ENCODE measurements around the gene MAD2L1BP. TPM values are rescaled to one million over a fixed set of nuclear protein-coding genes. Genes with fewer than 3 reads are reported as not detected.
"Not testable (repeated sequence)": the region's sequence is repeated elsewhere in the genome, so short reads cannot be mapped to it uniquely, and the experiment has no call there.

MAD2L1BP gene
- total and polyA plus RNA-seq, 2 of the 4 experiments (the other 2 are of a cell fraction) = 28.1 to 50.2 TPM

DNA sequence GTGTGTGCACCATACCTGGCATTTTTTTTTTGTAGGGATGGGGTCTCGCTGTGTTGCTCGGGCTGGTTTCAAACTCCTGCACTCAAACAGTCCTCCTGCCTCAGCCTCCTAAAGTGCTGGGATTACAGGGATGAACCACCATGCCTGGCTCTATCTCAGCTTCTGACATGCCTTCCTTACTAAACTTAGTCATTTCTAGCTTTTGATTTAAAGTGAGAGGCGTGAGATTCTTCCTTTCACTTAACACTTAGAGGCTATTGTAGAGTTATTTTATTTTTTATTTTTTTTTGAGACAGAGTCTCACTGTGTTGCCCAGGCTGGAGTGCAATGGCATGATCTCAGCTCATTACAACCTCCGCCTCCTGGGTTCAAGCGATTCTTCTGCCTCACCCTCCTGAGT is 27.3 kb downstream of the MAD2L1BP start:
- H4K91ac ChIP-seq (ENCODE audit: insufficient read depth, low read depth, low read length); H3K4me1 ChIP-seq (ENCODE audit: control insufficient read depth, insufficient read depth, low read length); H4K20me1 ChIP-seq (ENCODE audit: insufficient read depth, low read length); H2BK120ac ChIP-seq (ENCODE audit: low read depth, low read length); H4K5ac ChIP-seq (ENCODE audit: low read depth, low read length); H3K23ac ChIP-seq (ENCODE audit: low read depth, low read length); H3K14ac ChIP-seq (replicated peaks; ENCODE audit: low read depth, low read length); CTCF ChIA-PET; BruUV-seq (replicated peaks); ATAC-seq (ENCODE audit: low read depth); dilution Hi-C loops (cut with HindIII; ENCODE audit: low sequenced_read_pairs, unreplicated experiment); H3K79me1 ChIP-seq (ENCODE audit: low read depth in 1 of 2, low read length in 2 of 2); H3K27ac ChIP-seq (ENCODE audit: insufficient read depth, low read length); H3K27me3 ChIP-seq (ENCODE audit: control insufficient read depth, insufficient read depth, low read length); H3K9me1 ChIP-seq (ENCODE audit: insufficient read depth, low read length); H2AFZ ChIP-seq (replicated peaks; ENCODE audit: low read length, poor library complexity); H4K8ac ChIP-seq (ENCODE audit: low read depth in 2 of 2, low read length in 2 of 2); H3K9me3 ChIP-seq (ENCODE audit: control insufficient read depth, insufficient read depth, low read length); H3K36me3 ChIP-seq (ENCODE audit: control insufficient read depth, insufficient read depth, low read length); H2BK5ac ChIP-seq (ENCODE audit: low read depth, low read length, poor library complexity, severe bottlenecking); H3K4me3 ChIP-seq (ENCODE audit: insufficient read depth, low read depth, low read length); H3K56ac ChIP-seq (ENCODE audit: extremely low read depth, insufficient read depth, low read length); H2AK5ac ChIP-seq (ENCODE audit: low read depth, low read length); H2BK15ac ChIP-seq (ENCODE audit: low read depth, low read length); H3K18ac ChIP-seq (ENCODE audit: low read depth, low read length); H3K4ac ChIP-seq (ENCODE audit: low read depth, low read length); H3K9ac ChIP-seq (ENCODE audit: low read depth, low read length); H2AK9ac ChIP-seq (replicated peaks; ENCODE audit: low read depth, low read length, poor library complexity); POLR2A ChIA-PET (ENCODE audit: unreplicated experiment); in situ Hi-C loops (cut with MboI; ENCODE audit: low sequenced_read_pairs); H3K4me2 ChIP-seq (ENCODE audit: low read depth, low read length); DNase-seq; H2BK20ac ChIP-seq (ENCODE audit: low read depth, low read length): not testable (repeated sequence)
- no CpG with 5 or more reads among the region's 5 CpGs for WGBS, 2 experiments (ENCODE audit: extremely low coverage in 2 of 2, insufficient read length in 1 of 2)
- intact Hi-C loops (cut with micrococcal nuclease) = loop anchor here (10.0 kb wide), 1 partner anchor 292 kb away; no protein-coding TSS in a partner anchor

Measured in IMR-90 (cell line).